ENCODE data around the gene PLCH1. TPM values are rescaled to one million over a fixed set of nuclear protein-coding genes. Genes with fewer than 3 reads are reported as not detected.
A peak's percentile ranks its signal among the peaks of the same experiment; 100 is the strongest.

PLCH1 gene
- total and polyA plus RNA-seq, 2 donors (not counting 1 experiment from before 2014, with no cell fraction given): under 0.01 to 0.03 TPM

GRCh38 chr3:155385896-155386625 is 358.8 kb downstream of the PLCH1 start:
- DNase-seq (ENCODE audit: low read depth in 2 of 2): no peak
- TF ChIP-seq, protein P1, sequence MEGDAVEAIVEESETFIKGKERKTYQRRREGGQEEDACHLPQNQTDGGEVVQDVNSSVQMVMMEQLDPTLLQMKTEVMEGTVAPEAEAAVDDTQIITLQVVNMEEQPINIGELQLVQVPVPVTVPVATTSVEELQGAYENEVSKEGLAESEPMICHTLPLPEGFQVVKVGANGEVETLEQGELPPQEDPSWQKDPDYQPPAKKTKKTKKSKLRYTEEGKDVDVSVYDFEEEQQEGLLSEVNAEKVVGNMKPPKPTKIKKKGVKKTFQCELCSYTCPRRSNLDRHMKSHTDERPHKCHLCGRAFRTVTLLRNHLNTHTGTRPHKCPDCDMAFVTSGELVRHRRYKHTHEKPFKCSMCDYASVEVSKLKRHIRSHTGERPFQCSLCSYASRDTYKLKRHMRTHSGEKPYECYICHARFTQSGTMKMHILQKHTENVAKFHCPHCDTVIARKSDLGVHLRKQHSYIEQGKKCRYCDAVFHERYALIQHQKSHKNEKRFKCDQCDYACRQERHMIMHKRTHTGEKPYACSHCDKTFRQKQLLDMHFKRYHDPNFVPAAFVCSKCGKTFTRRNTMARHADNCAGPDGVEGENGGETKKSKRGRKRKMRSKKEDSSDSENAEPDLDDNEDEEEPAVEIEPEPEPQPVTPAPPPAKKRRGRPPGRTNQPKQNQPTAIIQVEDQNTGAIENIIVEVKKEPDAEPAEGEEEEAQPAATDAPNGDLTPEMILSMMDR (conservative IDR thresholded peaks at IDR 0.05 in 1 of 2, IDR thresholded peaks at IDR 0.05 in 1 of 2; ENCODE audit: low read depth in 1 of 2, low read length in 2 of 2): no peak
- TF ChIP-seq EZH2 (IDR thresholded peaks at IDR 0.05; ENCODE audit: low read length, missing control alignments): no peak
- no peaks in the 10 kb centered on the region for H4K20me1 ChIP-seq (ENCODE audit: control insufficient read depth, extremely low read depth, insufficient read depth, low read length)
- H3K4me3 ChIP-seq (replicated peaks in 1 of 4; ENCODE audit: control extremely low read depth in 1 of 4, insufficient read depth in 1 of 4, low read depth in 3 of 4, low read length in 4 of 4): no peak overlapping the region
- H3K27ac ChIP-seq (ENCODE audit: insufficient read depth, low read length): no peak overlapping the region
- no peaks in the 10 kb centered on the region for H3K9me3 ChIP-seq (ENCODE audit: control insufficient read depth, insufficient read depth, low read depth, low read length)
- H2AFZ ChIP-seq (ENCODE audit: low read length): no peak overlapping the region
- H3K27me3 ChIP-seq (ENCODE audit: control insufficient read depth, insufficient read depth, low read length): no peaks in the 10 kb centered on the region
- no peaks in the 10 kb centered on the region for H3K79me2 ChIP-seq (ENCODE audit: control insufficient read depth, insufficient read depth, low read length)
- no peaks in the 10 kb centered on the region for H3K36me3 ChIP-seq (ENCODE audit: control insufficient read depth, insufficient read depth, low read length)
- peaks cover 5% of the 10 kb centered on the region for H3K4me1 ChIP-seq (ENCODE audit: control insufficient read depth, extremely low read depth, insufficient read depth, low read length)
- H3K9ac ChIP-seq (ENCODE audit: insufficient read depth, low read length): no peak overlapping the region
- H3K4me2 ChIP-seq (ENCODE audit: extremely low read depth, insufficient read depth, low read length): no peak overlapping the region

- no peak overlapping the region for H3K27ac ChIP-seq (ENCODE audit: insufficient read depth, low read length)
- no peaks in the 10 kb centered on the region for H4K20me1 ChIP-seq (ENCODE audit: control insufficient read depth, extremely low read depth, insufficient read depth, low read length)
- no peaks in the 10 kb centered on the region for H3K4me1 ChIP-seq (ENCODE audit: control insufficient read depth, extremely low read depth, insufficient read depth, low read length)
- H3K9me3 ChIP-seq (ENCODE audit: control insufficient read depth, insufficient read depth, low read depth, low read length): no peaks in the 10 kb centered on the region
- DNase-seq (ENCODE audit: low read depth in 2 of 2): peak; percentile 51 to 66
- H3K27me3 ChIP-seq (ENCODE audit: control insufficient read depth, insufficient read depth, low read length): no peaks in the 10 kb centered on the region
- no peaks in the 10 kb centered on the region for H3K79me2 ChIP-seq (ENCODE audit: control insufficient read depth, insufficient read depth, low read length)
- no peaks in the 10 kb centered on the region for H3K36me3 ChIP-seq (ENCODE audit: control insufficient read depth, insufficient read depth, low read length)
- H3K4me2 ChIP-seq (ENCODE audit: extremely low read depth, insufficient read depth, low read length): no peak overlapping the region
- no peak overlapping the region for H2AFZ ChIP-seq (ENCODE audit: low read length)
- TF ChIP-seq EZH2 (IDR thresholded peaks at IDR 0.05; ENCODE audit: low read length, missing control alignments): no peak
- TF ChIP-seq, protein P1 (conservative IDR thresholded peaks at IDR 0.05 in 1 of 2, IDR thresholded peaks at IDR 0.05 in 1 of 2; ENCODE audit: low read depth in 1 of 2, low read length in 2 of 2): peak; percentile 81 to 88
- no peak overlapping the region for H3K9ac ChIP-seq (ENCODE audit: insufficient read depth, low read length)
- H3K4me3 ChIP-seq (replicated peaks in 1 of 4; ENCODE audit: control extremely low read depth in 1 of 4, insufficient read depth in 1 of 4, low read depth in 3 of 4, low read length in 4 of 4): no peak overlapping the region
These were observed 362.4 kb downstream of the PLCH1 start for GRCh38 chr3:155382396-155383042.

- Histone ChIP-seq H3K36me3 (ENCODE audit: control insufficient read depth, insufficient read depth, low read length) (no peaks in the 10 kb centered on the region), H3K27me3 (ENCODE audit: control insufficient read depth, insufficient read depth, low read length) (no peaks in the 10 kb centered on the region), H3K27ac (ENCODE audit: insufficient read depth, low read length) (no peak overlapping the region), H2AFZ (ENCODE audit: low read length) (no peak overlapping the region), H3K9me3 (ENCODE audit: control insufficient read depth, insufficient read depth, low read depth, low read length) (no peaks in the 10 kb centered on the region), H4K20me1 (ENCODE audit: control insufficient read depth, extremely low read depth, insufficient read depth, low read length) (no peaks in the 10 kb centered on the region), H3K4me3 (replicated peaks in 1 of 4; ENCODE audit: control extremely low read depth in 1 of 4, insufficient read depth in 1 of 4, low read depth in 3 of 4, low read length in 4 of 4) (no peak overlapping the region), H3K79me2 (ENCODE audit: control insufficient read depth, insufficient read depth, low read length) (no peaks in the 10 kb centered on the region), H3K4me1 (ENCODE audit: control insufficient read depth, extremely low read depth, insufficient read depth, low read length) (no peaks in the 10 kb centered on the region), H3K4me2 (ENCODE audit: extremely low read depth, insufficient read depth, low read length) (no peak overlapping the region), H3K9ac (ENCODE audit: insufficient read depth, low read length) (no peak overlapping the region)
- no peak for TF ChIP-seq EZH2 (IDR thresholded peaks at IDR 0.05; ENCODE audit: low read length, missing control alignments)
- TF ChIP-seq, protein P1 (conservative IDR thresholded peaks at IDR 0.05 in 1 of 2, IDR thresholded peaks at IDR 0.05 in 1 of 2; ENCODE audit: low read depth in 1 of 2, low read length in 2 of 2): no peak
- DNase-seq (ENCODE audit: low read depth in 2 of 2): no peak
These were observed 367.0 kb downstream of the PLCH1 start for GRCh38 chr3:155377847-155378246.
